GM18498 (cell line): ENCODE data around the gene SERINC5.

Experiments
- ATAC-seq: cut with Tn5 transposase; IDR thresholded peaks from one replicate; pipeline ENCODE4 v1.9.1; 2021; ENCODE audit warnings: mild to moderate bottlenecking, moderate library complexity; ENCODE audit not compliant: unreplicated experiment

SERINC5 gene

GRCh38 chr5:80072103-80073073 lies 183.5 kb downstream of the SERINC5 start:
- no peak for ATAC-seq

GRCh38 chr5:80071510-80072021 lies 184.3 kb downstream of the SERINC5 start:
- no peak for ATAC-seq

- ATAC-seq = no peak
Observed at GRCh38 chr5:80070338-80071056, 185.4 kb downstream of the SERINC5 start.

- no peak for ATAC-seq
Observed at GRCh38 chr5:80069918-80070318, 185.9 kb downstream of the SERINC5 start.

- ATAC-seq = no peak
Observed at GRCh38 chr5:80069251-80069800, 186.5 kb downstream of the SERINC5 start.

- no peak for ATAC-seq
Observed at GRCh38 chr5:80068775-80069174, 187.1 kb downstream of the SERINC5 start.

GRCh38 chr5:80068246-80068636 lies 187.6 kb downstream of the SERINC5 start:
- ATAC-seq = no peak

- no peak for ATAC-seq
Observed at GRCh38 chr5:80067531-80068245, 188.2 kb downstream of the SERINC5 start.

- no peak for ATAC-seq
Observed at GRCh38 chr5:80067016-80067415, 188.8 kb downstream of the SERINC5 start.

- no peak for ATAC-seq
Observed at GRCh38 chr5:80064124-80064523, 191.7 kb downstream of the SERINC5 start.
